IMR-90 (cell line): ENCODE results near the gene MTOR. TPM values are rescaled to one million over a fixed set of nuclear protein-coding genes. Genes with fewer than 3 reads are reported as not detected.

Experiments used
- ATAC-seq: fragments of 200-7000 bp; cut with Tn5 transposase; 2 replicates; pipeline ENCODE4 v1.9.1; 2020; ENCODE audit warnings: low read depth, mild to moderate bottlenecking, moderate library complexity
- BruUV-seq: library from RNA; stranded (reverse); fragments of 400-500 nt; replicated peaks from 2 replicates; lab custom pipeline; 2021; lab: Mats Ljungman, UMichigan
- CTCF ChIA-PET: fragments of 300-600 bp; formaldehyde crosslinking; extraction: SDS; loops from one replicate; lab custom pipeline; 2021; ENCODE audit warnings: antibody characterized with exemption; lab: Yijun Ruan, JAX
- POLR2A ChIA-PET: fragments of 300-600 bp; sonication (Branson Sonifier 250); formaldehyde crosslinking; loops from one replicate; lab custom pipeline; 2022; ENCODE audit warnings: antibody characterized with exemption; ENCODE audit not compliant: unreplicated experiment; lab: Charles Lee
- DNase-seq: peaks from one replicate; pipeline ENCODE4 v3.0.0; 2013
- H2AFZ ChIP-seq: replicated peaks from 2 replicates; pipeline ENCODE3; 2013; ENCODE audit warnings: low read length, mild to moderate bottlenecking; ENCODE audit not compliant: poor library complexity
- H2AK5ac ChIP-seq: 2 replicates; pipeline ENCODE4 v1.6.1; 2013; ENCODE audit warnings: low read depth, low read length, inconsistent platforms
- H2AK9ac ChIP-seq: replicated peaks from 2 replicates; pipeline ENCODE3; 2013; ENCODE audit warnings: mild to moderate bottlenecking, low read depth, low read length, moderate library complexity; ENCODE audit not compliant: poor library complexity
- H2BK120ac ChIP-seq: 2 replicates; pipeline ENCODE4 v1.6.1; 2013; ENCODE audit warnings: low read depth, low read length, inconsistent platforms
- H2BK15ac ChIP-seq: 3 replicates; pipeline ENCODE4 v1.6.1; 2013; ENCODE audit warnings: low read depth, low read length, inconsistent platforms
- H2BK20ac ChIP-seq: 2 replicates; pipeline ENCODE4 v1.6.1; 2013; ENCODE audit warnings: low read depth, mild to moderate bottlenecking, inconsistent platforms, low read length, moderate library complexity
- H2BK5ac ChIP-seq: 2 replicates; pipeline ENCODE4 v1.6.1; 2013; ENCODE audit warnings: mild to moderate bottlenecking, low read depth, low read length, inconsistent platforms; ENCODE audit not compliant: poor library complexity, severe bottlenecking
- H3K14ac ChIP-seq: replicated peaks from 2 replicates; pipeline ENCODE4 v1.6.1; 2013; ENCODE audit warnings: low read depth, low read length, inconsistent platforms
- H3K18ac ChIP-seq: 2 replicates; pipeline ENCODE4 v1.6.1; 2013; ENCODE audit warnings: low read depth, low read length, control low read depth
- H3K23ac ChIP-seq: 2 replicates; pipeline ENCODE4 v1.6.1; 2013; ENCODE audit warnings: low read depth, low read length, inconsistent platforms
- H3K27ac ChIP-seq: 2 replicates; pipeline ENCODE4 v1.5.1; 2013; ENCODE audit warnings: mild to moderate bottlenecking, control low read depth, low read length; ENCODE audit not compliant: insufficient read depth
- H3K27me3 ChIP-seq: 2 replicates; pipeline ENCODE4 v1.6.1; 2013; ENCODE audit warnings: low read length; ENCODE audit not compliant: control insufficient read depth, insufficient read depth
- H3K36me3 ChIP-seq: 2 replicates; pipeline ENCODE4 v1.6.1; 2013; ENCODE audit warnings: low read length, mixed read lengths; ENCODE audit not compliant: control insufficient read depth, insufficient read depth
- H3K4ac ChIP-seq: 2 replicates; pipeline ENCODE4 v1.6.1; 2013; ENCODE audit warnings: low read depth, low read length, inconsistent platforms
- H3K4me1 ChIP-seq: 2 replicates; pipeline ENCODE4 v1.6.1; 2013; ENCODE audit warnings: low read length, mixed read lengths; ENCODE audit not compliant: control insufficient read depth, insufficient read depth
- H3K4me2 ChIP-seq: 2 replicates; pipeline ENCODE4 v1.6.1; 2013; ENCODE audit warnings: low read depth, mild to moderate bottlenecking, control low read depth, low read length, moderate library complexity
- H3K4me3 ChIP-seq: 2 replicates; pipeline ENCODE4 v1.5.1; 2013; ENCODE audit warnings: low read depth, mild to moderate bottlenecking, control low read depth, low read length, moderate library complexity; ENCODE audit not compliant: insufficient read depth
- H3K56ac ChIP-seq: 2 replicates; pipeline ENCODE4 v1.6.1; 2013; ENCODE audit warnings: low read length, inconsistent platforms; ENCODE audit not compliant: insufficient read depth; ENCODE audit errors: extremely low read depth
- H3K79me1 ChIP-seq, 2 experiments: 2 replicates each; pipeline ENCODE4 v1.6.1; 2013; ENCODE audit warnings: low read length in 2 of 2, inconsistent platforms in 1 of 2, low read depth in 1 of 2
- H3K9ac ChIP-seq: 2 replicates; pipeline ENCODE4 v1.6.1; 2013; ENCODE audit warnings: low read depth, low read length, control low read depth
- H3K9me1 ChIP-seq: 2 replicates; pipeline ENCODE4 v1.6.1; 2013; ENCODE audit warnings: low read length, inconsistent platforms; ENCODE audit not compliant: insufficient read depth
- H3K9me3 ChIP-seq: 2 replicates; pipeline ENCODE4 v1.6.1; 2013; ENCODE audit warnings: low read length; ENCODE audit not compliant: control insufficient read depth, insufficient read depth
- H4K20me1 ChIP-seq: 2 replicates; pipeline ENCODE4 v1.6.1; 2013; ENCODE audit warnings: low read length, inconsistent platforms; ENCODE audit not compliant: insufficient read depth
- H4K5ac ChIP-seq: 2 replicates; pipeline ENCODE4 v1.6.1; 2013; ENCODE audit warnings: mild to moderate bottlenecking, low read depth, low read length, control low read depth
- H4K8ac ChIP-seq, 2 experiments: 2 replicates each; pipeline ENCODE4 v1.6.1; 2013; ENCODE audit warnings: low read depth in 2 of 2, low read length in 2 of 2, control low read depth in 1 of 2, inconsistent platforms in 1 of 2
- H4K91ac ChIP-seq: 2 replicates; pipeline ENCODE4 v1.6.1; 2013; ENCODE audit warnings: low read depth, low read length, inconsistent platforms; ENCODE audit not compliant: insufficient read depth
- BHLHE40 ChIP-seq: fragments of 150-350 bp; IDR thresholded peaks from 2 replicates; pipeline ENCODE4 v1.6.1; 2016; ENCODE audit warnings: mild to moderate bottlenecking, low read depth, low read length
- MAZ ChIP-seq: IDR thresholded peaks from 2 replicates; pipeline ENCODE4 v1.6.1; 2012; ENCODE audit warnings: low read depth, mild to moderate bottlenecking, low read length, improper control_type of control experiment, moderate library complexity, borderline replicate concordance
- NFE2L2 ChIP-seq: fragments of 150-350 bp; IDR thresholded peaks from 2 replicates; pipeline ENCODE4 v1.6.1; 2016; ENCODE audit warnings: low read depth, mild to moderate bottlenecking, low read length
- RCOR1 ChIP-seq: IDR thresholded peaks from 2 replicates; pipeline ENCODE4 v1.6.1; 2012; ENCODE audit warnings: mild to moderate bottlenecking, low read length, improper control_type of control experiment; ENCODE audit not compliant: insufficient replicate concordance
- RFX5 ChIP-seq: IDR thresholded peaks from 2 replicates; pipeline ENCODE4 v1.8.0; 2012; ENCODE audit warnings: low read depth, mild to moderate bottlenecking, low read length, moderate library complexity
- SMC3 ChIP-seq: fragments of 150-350 bp; IDR thresholded peaks from 2 replicates; pipeline ENCODE4 v1.6.1; 2016; ENCODE audit warnings: low read depth, mild to moderate bottlenecking, antibody characterized with exemption, low read length, moderate library complexity
- WGBS, 2 experiments: methylation state at CpG; one replicate each; pipeline versions ENCODE4 v1.1.5 to v1.1.7; 2013; ENCODE audit warnings: missing lambda C conversion rate in 2 of 2; ENCODE audit not compliant: insufficient read length in 1 of 2; ENCODE audit errors: extremely low coverage in 2 of 2; 5-methylcytosine and 5-hydroxymethylcytosine counted together
- dilution Hi-C: fragments of 300-500 bp; cut with HindIII; formaldehyde crosslinking; loops from one replicate; pipeline ENCODE4 v1.14.3; 2018; ENCODE audit warnings: low sequenced_read_pairs; ENCODE audit not compliant: unreplicated experiment
- in situ Hi-C: fragments of 300-500 bp; cut with MboI; formaldehyde crosslinking; loops from 3 replicates; pipeline ENCODE4 v1.14.3; 2019; ENCODE audit warnings: low sequenced_read_pairs, inconsistent platforms, mixed read lengths
- intact Hi-C: fragments of 100-400 bp; cut with micrococcal nuclease; formaldehyde crosslinking; loops from 2 replicates; pipeline ENCODE4 v1.10.0; 2022
- polyA plus RNA-seq, 3 experiments: library from polyadenylated mRNA; depleted of rRNA; stranded (reverse); fragments of >200 nt; gene quantifications; 2 replicates each; pipeline ENCODE4 v1.2.3, GENCODE V29; 2012; ENCODE audit warnings: low replicate concordance in 1 of 3
- total RNA-seq: library from RNA; depleted of rRNA; stranded (reverse); fragments of >200 nt; gene quantifications from 2 replicates; pipeline ENCODE4 v1.2.3, GENCODE V29; 2012
- TF ChIP-seq, protein P1 (sequence below): fragments of 150-350 bp; IDR thresholded peaks from 2 replicates; pipeline ENCODE4 v1.6.1; 2016; ENCODE audit warnings: low read depth, mild to moderate bottlenecking, low read length, moderate library complexity, borderline replicate concordance
- TF ChIP-seq, protein P2 (sequence below): fragments of 150-350 bp; IDR thresholded peaks from 2 replicates; pipeline ENCODE4 v1.6.1; 2017; ENCODE audit warnings: mild to moderate bottlenecking, antibody characterized with exemption, low read length, low read depth

MTOR gene
- total and polyA plus RNA-seq, 2 of the 4 experiments (the other 2 are of a cell fraction), result 19.2 to 36.7 TPM

DNA sequence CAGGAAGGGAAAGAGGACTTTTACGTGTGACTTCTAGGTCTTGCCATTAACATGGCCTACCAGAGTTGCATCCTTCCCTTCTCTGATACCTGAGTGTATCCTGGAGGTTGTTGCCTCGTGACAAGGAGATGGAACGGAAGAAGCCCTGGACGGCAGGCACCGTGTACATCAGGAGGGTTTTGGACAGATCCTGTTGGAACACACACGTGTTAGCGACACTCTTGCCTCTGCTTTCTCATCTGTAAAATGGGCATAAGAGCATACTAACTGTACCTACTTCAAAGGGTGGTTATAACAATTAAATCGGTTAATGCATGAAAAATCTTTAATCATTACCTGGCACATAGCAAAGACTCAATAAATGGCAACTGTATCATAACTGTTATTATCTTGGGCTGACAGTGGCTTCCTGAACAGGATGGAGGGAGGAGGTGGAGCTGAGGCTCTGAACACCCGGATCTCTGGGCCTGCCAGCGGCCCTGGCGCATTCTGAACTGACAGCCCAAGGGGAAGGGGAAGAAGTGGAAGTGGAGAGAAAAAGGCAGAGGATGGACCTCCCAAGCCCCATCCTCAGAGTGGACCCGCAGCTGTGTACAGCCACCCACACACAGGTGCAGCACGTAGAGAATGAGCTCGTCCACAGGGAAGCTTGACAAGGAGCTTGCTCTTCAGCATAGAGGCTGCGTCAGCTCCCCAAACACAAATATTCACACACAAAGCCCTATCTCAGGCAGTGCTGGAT lies 132.5 kb downstream of the MTOR start:
- H3K27ac ChIP-seq, result no peak overlapping the region
- no peak overlapping the region for H3K56ac ChIP-seq
- H3K4me2 ChIP-seq, result no peak overlapping the region
- no peak overlapping the region for H4K5ac ChIP-seq
- no peak for ATAC-seq
- no peak overlapping the region for H3K18ac ChIP-seq
- no peak overlapping the region for H3K4ac ChIP-seq
- POLR2A ChIA-PET, result no interaction called here
- 100% methylated on average over 5 of the region's 15 CpGs; no CpG with 5 or more reads in 1 of the 2 experiments for WGBS, 2 experiments
- no peaks in the 10 kb centered on the region for H4K20me1 ChIP-seq
- dilution Hi-C loops (no loop called here), in situ Hi-C loops (no loop called here), intact Hi-C loops (no loop called here)
- peaks cover 61% of the 10 kb centered on the region for H3K36me3 ChIP-seq
- H2AK5ac ChIP-seq, result no peak overlapping the region
- BruUV-seq, result no TSS peak
- peak overlapping the region; percentile 32 for H2AK9ac ChIP-seq
- no peak overlapping the region for H3K9ac ChIP-seq
- H4K8ac ChIP-seq, result no peak overlapping the region
- no peaks in the 10 kb centered on the region; a peak in 1 of 4 replicates for H3K79me1 ChIP-seq
- no peaks in the 10 kb centered on the region for H3K27me3 ChIP-seq
- H3K9me3 ChIP-seq, result no peaks in the 10 kb centered on the region
- no peak overlapping the region for H3K23ac ChIP-seq
- H2BK15ac ChIP-seq, result no peak overlapping the region
- no peak overlapping the region for H3K4me3 ChIP-seq
- DNase-seq, result no peak
- H4K91ac ChIP-seq, result no peak overlapping the region
- peaks cover 6% of the 10 kb centered on the region for H3K9me1 ChIP-seq
- no peak overlapping the region for H2BK5ac ChIP-seq
- H3K14ac ChIP-seq, result no peak overlapping the region
- CTCF ChIA-PET, result no interaction called here
- H2BK20ac ChIP-seq, result no peak overlapping the region
- no peak overlapping the region for H2AFZ ChIP-seq
- TF ChIP-seq SMC3, result no peak
- TF ChIP-seq, protein P1, sequence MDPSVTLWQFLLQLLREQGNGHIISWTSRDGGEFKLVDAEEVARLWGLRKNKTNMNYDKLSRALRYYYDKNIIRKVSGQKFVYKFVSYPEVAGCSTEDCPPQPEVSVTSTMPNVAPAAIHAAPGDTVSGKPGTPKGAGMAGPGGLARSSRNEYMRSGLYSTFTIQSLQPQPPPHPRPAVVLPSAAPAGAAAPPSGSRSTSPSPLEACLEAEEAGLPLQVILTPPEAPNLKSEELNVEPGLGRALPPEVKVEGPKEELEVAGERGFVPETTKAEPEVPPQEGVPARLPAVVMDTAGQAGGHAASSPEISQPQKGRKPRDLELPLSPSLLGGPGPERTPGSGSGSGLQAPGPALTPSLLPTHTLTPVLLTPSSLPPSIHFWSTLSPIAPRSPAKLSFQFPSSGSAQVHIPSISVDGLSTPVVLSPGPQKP, result no peak
- TF ChIP-seq RFX5, result no peak
- no peak for TF ChIP-seq BHLHE40
- no peak for TF ChIP-seq MAZ
- TF ChIP-seq NFE2L2, result no peak
- TF ChIP-seq, protein P2, sequence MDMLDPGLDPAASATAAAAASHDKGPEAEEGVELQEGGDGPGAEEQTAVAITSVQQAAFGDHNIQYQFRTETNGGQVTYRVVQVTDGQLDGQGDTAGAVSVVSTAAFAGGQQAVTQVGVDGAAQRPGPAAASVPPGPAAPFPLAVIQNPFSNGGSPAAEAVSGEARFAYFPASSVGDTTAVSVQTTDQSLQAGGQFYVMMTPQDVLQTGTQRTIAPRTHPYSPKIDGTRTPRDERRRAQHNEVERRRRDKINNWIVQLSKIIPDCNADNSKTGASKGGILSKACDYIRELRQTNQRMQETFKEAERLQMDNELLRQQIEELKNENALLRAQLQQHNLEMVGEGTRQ, result no peak
- no peak for TF ChIP-seq RCOR1
- H2BK120ac ChIP-seq, result no peak overlapping the region
- peaks cover 5% of the 10 kb centered on the region for H3K4me1 ChIP-seq
